HepG2 (cell line): ENCODE results near the gene DCTN3. TPM values are rescaled to one million over a fixed set of nuclear protein-coding genes. Genes with fewer than 3 reads are reported as not detected.

Source experiments
- BCL3 ChIP-seq: sonication (generic); formaldehyde crosslinking; IDR thresholded peaks from 2 replicates; pipeline ENCODE4 v1.5.1; 2020; ENCODE audit warnings: mild to moderate bottlenecking, missing genetic modification reagents, moderate library complexity
- FOXA3 ChIP-seq: IDR thresholded peaks from 2 replicates; pipeline ENCODE4 v1.6.1; 2016; ENCODE audit warnings: missing genetic modification reagents, missing compliant biosample characterization
- GPBP1L1 ChIP-seq: sonication (generic); formaldehyde crosslinking; IDR thresholded peaks from 2 replicates; pipeline ENCODE4 v1.5.0; 2020; ENCODE audit warnings: mild to moderate bottlenecking, missing genetic modification reagents
- HES4 ChIP-seq: sonication (generic); formaldehyde crosslinking; IDR thresholded peaks from 2 replicates; pipeline ENCODE4 v1.9.0; 2021; ENCODE audit warnings: mild to moderate bottlenecking, missing genetic modification reagents, borderline replicate concordance
- MIER3 ChIP-seq: IDR thresholded peaks from 2 replicates; pipeline ENCODE4 v1.6.1; 2016; ENCODE audit warnings: missing compliant biosample characterization, borderline replicate concordance
- NAIF1 ChIP-seq: sonication (generic); formaldehyde crosslinking; IDR thresholded peaks from 2 replicates; pipeline ENCODE4 v1.5.0; 2020; ENCODE audit warnings: mild to moderate bottlenecking, missing genetic modification reagents, borderline replicate concordance
- NFKB2 ChIP-seq: sonication (generic); formaldehyde crosslinking; IDR thresholded peaks from 2 replicates; pipeline ENCODE4 v1.4.0; 2020; ENCODE audit warnings: missing genetic modification reagents, borderline replicate concordance
- NFRKB ChIP-seq: fragments of 450-650 bp; IDR thresholded peaks from 2 replicates; pipeline ENCODE4 v1.6.1; 2017
- NR1H2 ChIP-seq: sonication (generic); formaldehyde crosslinking; IDR thresholded peaks from 2 replicates; pipeline ENCODE4 v1.8.1; 2022; ENCODE audit warnings: low read depth, missing genetic modification reagents, borderline replicate concordance
- PHF20 ChIP-seq: sonication (generic); formaldehyde crosslinking; IDR thresholded peaks from 2 replicates; pipeline ENCODE4 v1.5.0; 2020; ENCODE audit warnings: mild to moderate bottlenecking, missing genetic modification reagents
- PHF5A ChIP-seq: IDR thresholded peaks from one replicate; pipeline ENCODE4 v1.6.1; 2018; ENCODE audit warnings: low read depth, missing genetic modification reagents; ENCODE audit not compliant: unreplicated experiment
- TEAD3 ChIP-seq: optimal IDR thresholded peaks from 2 replicates; pipeline ENCODE3; 2016; ENCODE audit warnings: borderline replicate concordance
- YEATS4 ChIP-seq: sonication (generic); formaldehyde crosslinking; IDR thresholded peaks from 2 replicates; pipeline ENCODE4 v1.4.0; 2020; ENCODE audit warnings: missing genetic modification reagents, borderline replicate concordance
- ZBTB20 ChIP-seq: sonication (generic); formaldehyde crosslinking; IDR thresholded peaks from 2 replicates; pipeline ENCODE4 v1.8.1; 2023; ENCODE audit warnings: missing genetic modification reagents, low read depth, mild to moderate bottlenecking, borderline replicate concordance
- ZFP90 ChIP-seq: sonication (generic); formaldehyde crosslinking; IDR thresholded peaks from 2 replicates; pipeline ENCODE4 v1.8.0; 2022; ENCODE audit warnings: missing genetic modification reagents, mild to moderate bottlenecking, inconsistent platforms, borderline replicate concordance
- ZNF232 ChIP-seq: sonication (generic); formaldehyde crosslinking; IDR thresholded peaks from 2 replicates; pipeline ENCODE4 v1.4.0; 2020; ENCODE audit warnings: missing genetic modification reagents, borderline replicate concordance
- ZNF337 ChIP-seq: sonication (generic); formaldehyde crosslinking; IDR thresholded peaks from 2 replicates; pipeline ENCODE4 v1.5.1; 2020; ENCODE audit warnings: missing genetic modification reagents, low read depth, mild to moderate bottlenecking, borderline replicate concordance
- ZNF564 ChIP-seq: sonication (generic); formaldehyde crosslinking; IDR thresholded peaks from 2 replicates; pipeline ENCODE4 v1.8.1; 2023; ENCODE audit warnings: mild to moderate bottlenecking, missing genetic modification reagents
- ZNF607 ChIP-seq: sonication (generic); formaldehyde crosslinking; IDR thresholded peaks from 2 replicates; pipeline ENCODE4 v1.5.1; 2020; ENCODE audit warnings: missing genetic modification reagents, mild to moderate bottlenecking, borderline replicate concordance
- ZNF674 ChIP-seq: sonication (generic); formaldehyde crosslinking; IDR thresholded peaks from 2 replicates; pipeline ENCODE4 v1.5.0; 2020; ENCODE audit warnings: low read depth, mild to moderate bottlenecking, missing genetic modification reagents
- ZNF75D ChIP-seq: sonication (generic); formaldehyde crosslinking; IDR thresholded peaks from 2 replicates; pipeline ENCODE4 v1.8.1; 2023; ENCODE audit warnings: missing genetic modification reagents, mild to moderate bottlenecking, borderline replicate concordance
- polyA plus RNA-seq, 8 experiments: library from polyadenylated mRNA; depleted of rRNA in 3 of 8; stranded (reverse) in 7 of 8; unstranded in 1 of 8; fragments of >200 nt; fragmentation: Illumina TruSeq in 4 of 8; extraction: Trizol in 4 of 8; gene quantifications; 2 replicates each; pipeline versions ENCODE4 v1.2.1 to v1.2.3, GENCODE V29; 2011 to 2016; ENCODE audit warnings: low read depth in 4 of 8, missing spikeins in 1 of 8, mixed read lengths in 1 of 8; ENCODE audit not compliant: insufficient read depth in 1 of 8
- total RNA-seq, 5 experiments: library from RNA; depleted of rRNA; stranded (reverse); fragments of >200 nt; fragmentation: Illumina TruSeq; extraction: Trizol; gene quantifications; 2 replicates each; pipeline ENCODE4 v1.2.3, GENCODE V29; 2016; ENCODE audit warnings: low read depth in 1 of 5
- TF ChIP-seq, protein P1 (sequence below): sonication (generic); formaldehyde crosslinking; conservative IDR thresholded peaks from 2 replicates; pipeline ENCODE4 v1.5.0; 2020; ENCODE audit warnings: missing genetic modification reagents
- TF ChIP-seq, protein P2 (sequence below): sonication (generic); formaldehyde crosslinking; IDR thresholded peaks from 2 replicates; pipeline ENCODE4 v1.8.1; 2023; ENCODE audit warnings: mild to moderate bottlenecking, inconsistent platforms, moderate library complexity, missing genetic modification reagents, borderline replicate concordance

Gene DCTN3
- total and polyA plus RNA-seq, 2 of the 13 experiments (the other 11 are each of a cell fraction or from before 2014, with no cell fraction given): 27.4 to 34.5 TPM

- TF ChIP-seq, protein P1, sequence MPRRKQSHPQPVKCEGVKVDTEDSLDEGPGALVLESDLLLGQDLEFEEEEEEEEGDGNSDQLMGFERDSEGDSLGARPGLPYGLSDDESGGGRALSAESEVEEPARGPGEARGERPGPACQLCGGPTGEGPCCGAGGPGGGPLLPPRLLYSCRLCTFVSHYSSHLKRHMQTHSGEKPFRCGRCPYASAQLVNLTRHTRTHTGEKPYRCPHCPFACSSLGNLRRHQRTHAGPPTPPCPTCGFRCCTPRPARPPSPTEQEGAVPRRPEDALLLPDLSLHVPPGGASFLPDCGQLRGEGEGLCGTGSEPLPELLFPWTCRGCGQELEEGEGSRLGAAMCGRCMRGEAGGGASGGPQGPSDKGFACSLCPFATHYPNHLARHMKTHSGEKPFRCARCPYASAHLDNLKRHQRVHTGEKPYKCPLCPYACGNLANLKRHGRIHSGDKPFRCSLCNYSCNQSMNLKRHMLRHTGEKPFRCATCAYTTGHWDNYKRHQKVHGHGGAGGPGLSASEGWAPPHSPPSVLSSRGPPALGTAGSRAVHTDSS: no peak
- TF ChIP-seq ZFP90 (no peak), YEATS4 (CRISPR knock-in tag) (no peak), ZNF674 (CRISPR knock-in tag) (no peak), PHF20 (CRISPR knock-in tag) (peak; percentile 73), TEAD3 (CRISPR knock-in tag) (peak; percentile 10), BCL3 (CRISPR knock-in tag) (no peak), FOXA3 (CRISPR knock-in tag) (peak; percentile 47; the same call in 1 of the 2 replicates), NR1H2 (CRISPR knock-in tag) (no peak), ZNF607 (CRISPR knock-in tag) (no peak), ZNF75D (CRISPR knock-in tag) (no peak), GPBP1L1 (CRISPR knock-in tag) (no peak), PHF5A (peak; percentile 38), ZBTB20 (CRISPR knock-in tag) (no peak), MIER3 (CRISPR knock-in tag) (no peak), ZNF564 (no peak), ZNF232 (CRISPR knock-in tag) (no peak), NFKB2 (CRISPR knock-in tag) (no peak; the same call in 1 of the 2 replicates), ZNF337 (CRISPR knock-in tag) (no peak), NAIF1 (CRISPR knock-in tag) (no peak), NFRKB (no peak), HES4 (CRISPR knock-in tag) (no peak)
- TF ChIP-seq, protein P2, sequence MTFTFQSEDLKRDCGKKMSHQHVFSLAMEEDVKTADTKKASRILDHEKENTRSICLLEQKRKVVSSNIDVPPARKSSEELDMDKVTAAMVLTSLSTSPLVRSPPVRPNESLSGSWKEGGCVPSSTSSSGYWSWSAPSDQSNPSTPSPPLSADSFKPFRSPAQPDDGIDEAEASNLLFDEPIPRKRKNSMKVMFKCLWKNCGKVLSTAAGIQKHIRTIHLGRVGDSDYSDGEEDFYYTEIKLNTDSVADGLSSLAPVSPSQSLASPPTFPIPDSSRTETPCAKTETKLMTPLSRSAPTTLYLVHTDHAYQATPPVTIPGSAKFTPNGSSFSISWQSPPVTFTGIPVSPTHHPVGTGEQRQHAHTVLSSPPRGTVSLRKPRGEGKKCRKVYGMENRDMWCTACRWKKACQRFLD: no peak
Observed at GRCh38 chr9:34651876-34652601, 31.7 kb upstream of the DCTN3 start, which contains the start of gene IL11RA (continued).
